ENCODE measurements around the gene C9orf50.
"Not testable (repeated sequence)": the region's sequence is repeated elsewhere in the genome, so short reads cannot be mapped to it uniquely, and the experiment has no call there.

C9orf50 gene

DNA sequence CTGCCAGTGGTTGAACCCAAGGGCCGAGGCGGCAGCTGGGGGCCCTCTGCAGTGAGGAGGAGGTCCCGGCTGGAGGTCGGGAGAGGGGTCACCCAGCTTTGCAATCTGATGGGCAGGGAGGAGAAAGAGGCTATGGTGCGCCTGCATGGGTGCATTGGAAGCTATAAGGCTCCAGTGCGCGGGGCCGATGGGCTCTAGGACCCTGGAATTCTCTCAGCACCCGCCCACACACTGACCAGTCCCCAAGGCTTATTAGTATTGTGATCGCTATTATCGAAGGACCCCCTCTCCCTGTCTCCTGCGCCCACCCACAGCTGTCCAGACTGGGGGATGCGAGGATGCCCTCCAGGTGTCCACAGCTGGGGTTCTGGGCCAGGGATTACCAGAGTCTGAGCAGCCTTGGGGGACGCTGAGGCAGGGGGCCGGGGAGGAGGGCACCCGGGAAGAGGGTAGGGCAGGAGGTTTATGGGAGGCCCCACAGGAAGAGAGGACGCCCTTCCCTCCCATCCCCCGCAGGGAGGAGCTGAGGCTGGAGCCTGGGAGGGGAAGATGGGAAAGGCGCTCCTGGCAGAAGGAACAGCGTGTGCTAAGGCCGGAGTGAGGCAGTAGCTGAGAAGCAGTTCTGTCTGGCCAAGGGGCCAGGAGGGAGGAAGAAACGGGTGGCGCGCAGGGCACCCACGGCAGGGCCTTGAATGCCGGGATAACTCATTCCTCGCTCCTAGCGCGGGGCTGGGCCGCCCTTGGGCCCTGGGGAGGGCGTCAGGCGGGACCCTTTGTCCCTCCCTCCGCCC lies 24.2 kb downstream of the C9orf50 start:
- in situ Hi-C loops (cut with MboI; ENCODE audit: low sequenced_read_pairs): no loop called here

- in situ Hi-C loops (cut with MboI; ENCODE audit: low sequenced_read_pairs): no loop called here
Observed at GRCh38 chr9:129595903-129596540, 24.9 kb downstream of the C9orf50 start.

DNA sequence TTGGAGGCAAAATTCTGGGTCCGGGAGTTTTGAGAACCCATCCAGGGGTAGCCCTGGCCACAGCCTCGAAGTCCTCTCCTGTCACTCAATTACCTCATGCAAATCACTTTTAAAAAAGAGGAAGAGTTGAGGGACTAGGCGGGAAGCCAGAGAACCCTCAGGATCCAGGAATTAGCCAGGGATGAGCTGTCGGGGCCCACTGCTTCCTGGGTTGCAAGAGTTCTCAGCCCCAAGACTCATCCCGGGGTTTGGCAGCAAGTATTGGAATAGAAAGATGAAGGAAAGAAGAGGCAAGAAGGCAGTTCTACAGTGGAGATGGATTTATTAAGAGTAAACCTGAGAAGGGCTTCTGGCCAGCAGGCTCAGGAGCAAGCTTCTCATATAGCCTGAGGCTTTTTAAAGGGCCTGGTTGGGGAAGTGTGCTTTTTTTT lies 25.6 kb downstream of the C9orf50 start:
- in situ Hi-C loops (cut with MboI; ENCODE audit: low sequenced_read_pairs): no loop called here

- in situ Hi-C loops (cut with MboI; ENCODE audit: low sequenced_read_pairs): no loop called here
Observed at GRCh38 chr9:129594632-129595031, 26.3 kb downstream of the C9orf50 start.

DNA sequence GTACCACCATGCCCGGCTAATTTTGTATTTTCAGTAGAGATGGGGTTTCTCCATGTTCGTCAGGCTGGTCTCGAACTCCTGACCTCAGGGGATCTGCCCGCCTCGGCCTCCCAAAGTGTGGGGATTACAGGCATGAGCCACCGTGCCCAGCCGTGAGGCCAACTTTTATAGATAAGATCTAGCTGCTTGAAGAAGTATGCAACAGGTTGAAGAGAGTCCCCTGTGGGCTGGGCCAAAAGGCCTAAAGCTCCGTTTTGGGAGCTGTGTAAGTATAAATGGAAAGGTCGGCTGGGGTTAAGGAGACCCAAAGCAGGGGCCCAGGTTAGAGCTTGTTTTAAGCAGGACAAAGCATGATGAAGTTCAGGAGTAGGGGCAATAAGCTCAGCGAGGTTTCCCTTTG lies 28.1 kb downstream of the C9orf50 start:
- in situ Hi-C loops (cut with MboI; ENCODE audit: low sequenced_read_pairs): not testable (repeated sequence)

GRCh38 chr9:129591916-129592315 lies 29.0 kb downstream of the C9orf50 start:
- in situ Hi-C loops (cut with MboI; ENCODE audit: low sequenced_read_pairs): no loop called here

DNA sequence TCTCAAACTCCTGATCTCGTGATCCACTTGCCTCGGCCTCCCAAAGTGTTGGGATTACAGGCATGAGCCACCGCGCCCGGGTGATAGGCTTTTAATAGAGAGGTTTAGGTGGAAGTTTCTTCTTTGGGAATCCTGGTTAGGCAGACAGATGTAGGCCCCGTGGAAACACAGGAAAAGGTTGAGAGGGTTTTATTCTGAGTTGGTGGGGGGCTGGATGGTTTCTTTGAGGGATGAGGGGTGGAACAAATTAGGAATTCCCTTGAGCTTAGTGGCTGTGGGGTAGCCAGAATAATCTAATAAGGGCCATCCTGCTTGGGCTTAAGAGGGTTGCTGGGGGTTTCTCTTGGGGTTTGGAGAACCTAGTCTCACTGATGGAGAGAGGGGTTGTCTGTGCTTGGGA lies 30.4 kb downstream of the C9orf50 start:
- in situ Hi-C loops (cut with MboI; ENCODE audit: low sequenced_read_pairs): no loop called here

- in situ Hi-C loops (cut with MboI; ENCODE audit: low sequenced_read_pairs): no loop called here
Observed at GRCh38 chr9:129587487-129588262, 33.2 kb downstream of the C9orf50 start.

- in situ Hi-C loops (cut with MboI; ENCODE audit: low sequenced_read_pairs): no loop called here
Observed at GRCh38 chr9:129586685-129587084, 34.2 kb downstream of the C9orf50 start.

DNA sequence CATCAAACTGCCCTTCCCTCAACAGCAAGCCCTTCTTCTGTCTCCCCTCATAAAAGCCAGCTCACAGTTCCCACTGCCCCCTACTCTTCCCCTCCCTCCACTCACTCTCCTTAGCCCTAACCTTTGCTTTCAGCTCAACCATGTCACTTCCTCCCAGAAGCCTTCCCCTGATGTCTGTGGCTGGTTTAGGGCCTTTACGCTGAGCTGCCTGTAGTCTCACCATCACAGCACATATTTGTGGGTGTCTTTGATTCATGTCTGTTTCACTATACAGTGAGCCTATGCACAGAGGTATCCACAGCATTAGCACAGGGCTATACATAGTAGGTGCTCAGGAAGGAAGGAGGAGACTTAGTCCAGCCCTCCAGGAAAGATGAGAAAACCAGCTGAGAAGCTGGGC lies 34.7 kb downstream of the C9orf50 start:
- in situ Hi-C loops (cut with MboI; ENCODE audit: low sequenced_read_pairs): no loop called here

- in situ Hi-C loops (cut with MboI; ENCODE audit: low sequenced_read_pairs): no loop called here
Observed at GRCh38 chr9:129585352-129585751, 35.5 kb downstream of the C9orf50 start.

- in situ Hi-C loops (cut with MboI; ENCODE audit: low sequenced_read_pairs): no loop called here
Observed at GRCh38 chr9:129584136-129584535, 36.8 kb downstream of the C9orf50 start.

DNA sequence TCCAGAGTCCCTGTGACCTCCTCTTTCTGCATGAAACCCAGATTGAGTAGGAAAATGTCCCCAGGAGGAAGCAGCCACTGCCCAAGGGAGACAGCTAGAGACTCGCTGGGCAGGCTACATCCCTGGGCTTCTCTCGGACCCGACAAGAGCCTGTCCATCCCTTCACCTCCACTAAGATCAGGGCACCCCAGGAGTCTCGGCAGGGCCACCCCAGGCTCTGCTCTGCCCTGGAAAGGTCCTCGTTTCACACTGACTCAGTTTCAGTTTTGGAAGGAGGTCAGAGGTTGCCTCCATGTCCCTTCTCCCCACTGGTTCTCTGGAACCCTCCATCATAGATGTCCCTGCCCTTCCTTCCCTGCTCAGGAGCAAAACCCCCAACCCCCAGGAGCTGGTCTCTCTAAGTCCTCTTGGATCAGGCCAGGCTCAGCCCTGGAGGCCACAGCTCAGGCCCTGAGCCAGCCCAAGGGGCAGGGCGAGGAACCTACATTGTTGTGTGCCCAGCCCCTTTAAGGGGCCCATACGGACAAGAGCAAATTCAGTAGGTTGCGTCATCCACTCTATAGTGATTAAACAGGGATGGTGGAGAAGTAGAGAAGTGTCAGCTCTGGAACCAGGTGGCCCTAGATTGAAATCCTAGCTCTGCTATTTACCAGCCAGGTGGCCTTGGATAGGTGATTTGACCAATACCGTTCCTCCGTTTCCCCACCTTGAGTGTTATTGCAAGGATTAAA lies 37.4 kb downstream of the C9orf50 start:
- in situ Hi-C loops (cut with MboI; ENCODE audit: low sequenced_read_pairs): no loop called here

- in situ Hi-C loops (cut with MboI; ENCODE audit: low sequenced_read_pairs): no loop called here
Observed at GRCh38 chr9:129582855-129583254, 38.0 kb downstream of the C9orf50 start.

GRCh38 chr9:129581505-129582189 lies 39.3 kb downstream of the C9orf50 start:
- in situ Hi-C loops (cut with MboI; ENCODE audit: low sequenced_read_pairs): no loop called here

- in situ Hi-C loops (cut with MboI; ENCODE audit: low sequenced_read_pairs): no loop called here
Observed at GRCh38 chr9:129580211-129580915, 40.5 kb downstream of the C9orf50 start.

GRCh38 chr9:129579294-129579693 lies 41.6 kb downstream of the C9orf50 start:
- in situ Hi-C loops (cut with MboI; ENCODE audit: low sequenced_read_pairs): no loop called here

DNA sequence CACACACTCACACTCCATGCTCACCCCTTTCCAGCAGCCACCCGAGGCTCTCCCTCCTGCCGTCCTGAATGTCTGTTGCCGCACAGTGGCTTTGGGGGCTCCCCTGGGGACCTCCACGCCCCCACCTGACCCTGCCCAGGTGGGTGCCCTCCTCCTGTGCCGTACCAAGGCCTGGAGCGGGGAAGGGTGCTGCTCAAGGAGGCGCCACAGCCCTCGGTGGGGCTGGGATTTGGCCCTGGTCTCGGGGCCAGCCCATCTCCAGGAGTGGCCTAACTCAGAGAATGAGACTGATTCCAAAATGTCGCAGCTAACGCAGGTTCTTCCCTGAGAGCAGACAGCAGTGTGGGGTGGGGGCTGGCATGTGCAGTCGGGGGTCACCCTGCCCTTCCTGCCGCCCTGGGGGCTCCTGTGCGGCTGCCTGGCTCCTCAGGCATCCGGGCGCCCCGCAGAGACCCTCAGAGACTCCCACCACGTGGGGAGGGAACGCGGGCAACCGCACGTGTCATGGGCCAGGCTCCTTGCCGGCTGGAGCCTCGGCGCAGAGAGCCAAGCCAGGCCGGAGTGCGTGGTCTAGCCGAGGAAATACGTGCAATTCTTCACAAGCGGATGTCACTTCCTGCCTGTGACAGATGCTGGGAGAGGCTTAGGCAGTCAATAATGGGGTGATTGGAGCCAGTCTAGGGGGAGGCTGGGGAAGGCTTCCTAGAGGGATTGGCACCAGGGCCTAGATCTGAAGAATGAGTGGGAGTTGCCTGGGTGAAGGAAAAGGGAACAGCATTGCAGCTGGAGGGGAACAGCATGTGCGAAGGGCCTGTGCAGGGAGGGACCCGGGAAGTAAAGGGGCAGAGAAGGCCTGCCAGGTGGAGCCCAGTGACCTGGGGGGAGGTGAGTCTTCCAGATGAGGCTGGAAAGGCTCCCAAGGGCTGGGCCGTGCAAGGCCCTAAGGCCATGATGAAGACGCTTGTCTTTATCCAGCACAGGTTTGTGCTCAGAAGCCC lies 44.1 kb downstream of the C9orf50 start:
- in situ Hi-C loops (cut with MboI; ENCODE audit: low sequenced_read_pairs): no loop called here

GRCh38 chr9:129575818-129576217 lies 45.1 kb downstream of the C9orf50 start:
- in situ Hi-C loops (cut with MboI; ENCODE audit: low sequenced_read_pairs): no loop called here

Data from HL-60/S4 treated with retinoic acid at 250 ng/mL for 4 days and 3 days (cell line).